ENCODE measurements around the gene IFNG. TPM values are rescaled to one million over a fixed set of nuclear protein-coding genes. Genes with fewer than 3 reads are reported as not detected.

The IFNG gene
- total and polyA plus RNA-seq, 8 donors, result not detected

- TF ChIP-seq POLR2A (IDR thresholded peaks at IDR 0.05), result no peak
- no peak for TF ChIP-seq POLR2AphosphoS5 (IDR thresholded peaks at IDR 0.05)
- TF ChIP-seq EP300 (IDR thresholded peaks at IDR 0.05), result no peak
- no peak for TF ChIP-seq CTCF (IDR thresholded peaks at IDR 0.05)
- Histone ChIP-seq H3K36me3 (no peaks in the 10 kb centered on the region), H3K27ac (no peak overlapping the region), H3K27me3 (no peaks in the 10 kb centered on the region), H3K4me3 (no peak overlapping the region), H3K4me1 (no peaks in the 10 kb centered on the region), H3K9me3 (no peaks in the 10 kb centered on the region)
- 53 to 69% (median 58%) methylated on average over 1 of the region's 1 CpG for WGBS, 5 donors
- intact Hi-C loops (cut with DNase I; ENCODE audit: low total_unique reads), result no loop called here
- DNase-seq, result no peak
Measured at GRCh38 chr12:68156636-68157035, 2.9 kb downstream of the IFNG start.

GRCh38 chr12:68154779-68155178 is 4.8 kb downstream of the IFNG start:
- Histone ChIP-seq H3K27ac (no peak overlapping the region), H3K4me1 (no peaks in the 10 kb centered on the region), H3K36me3 (no peaks in the 10 kb centered on the region), H3K4me3 (no peak overlapping the region), H3K27me3 (no peaks in the 10 kb centered on the region), H3K9me3 (no peaks in the 10 kb centered on the region)
- intact Hi-C loops (cut with DNase I; ENCODE audit: low total_unique reads), result no loop called here
- no peak for DNase-seq
- WGBS, 5 donors, result 40 to 62% (median 47%) methylated on average over 1 of the region's 1 CpG
- TF ChIP-seq POLR2AphosphoS5 (IDR thresholded peaks at IDR 0.05) (no peak), EP300 (IDR thresholded peaks at IDR 0.05) (no peak)

GRCh38 chr12:68148261-68148951 is 11.1 kb downstream of the IFNG start:
- Histone ChIP-seq H3K27me3 (no peaks in the 10 kb centered on the region), H3K27ac (no peak overlapping the region), H3K4me1 (no peaks in the 10 kb centered on the region), H3K9me3 (no peaks in the 10 kb centered on the region), H3K4me3 (no peak overlapping the region), H3K36me3 (no peaks in the 10 kb centered on the region)
- intact Hi-C loops (cut with DNase I; ENCODE audit: low total_unique reads), result no loop called here
- 76 to 79% (median 78%) methylated on average over 7 of the region's 7 CpGs for WGBS, 5 donors
- TF ChIP-seq POLR2AphosphoS5 (IDR thresholded peaks at IDR 0.05) (no peak), CTCF (IDR thresholded peaks at IDR 0.05) (no peak), POLR2A (IDR thresholded peaks at IDR 0.05) (no peak), EP300 (IDR thresholded peaks at IDR 0.05) (no peak)
- DNase-seq, result no peak

- intact Hi-C loops (cut with DNase I; ENCODE audit: low total_unique reads), result no loop called here
- no peaks in the 10 kb centered on the region for H3K27me3 ChIP-seq
- TF ChIP-seq POLR2AphosphoS5 (IDR thresholded peaks at IDR 0.05) (no peak), CTCF (IDR thresholded peaks at IDR 0.05) (no peak), EP300 (IDR thresholded peaks at IDR 0.05) (no peak), POLR2A (IDR thresholded peaks at IDR 0.05) (no peak)
- no peak for DNase-seq
- no peaks in the 10 kb centered on the region for H3K9me3 ChIP-seq
- H3K4me1 ChIP-seq, result no peaks in the 10 kb centered on the region
- H3K36me3 ChIP-seq, result no peaks in the 10 kb centered on the region
- H3K4me3 ChIP-seq, result no peak overlapping the region
- no peak overlapping the region for H3K27ac ChIP-seq
Measured at GRCh38 chr12:68140556-68140955, 19.0 kb downstream of the IFNG start.

GRCh38 chr12:68139941-68140340 is 19.6 kb downstream of the IFNG start:
- Histone ChIP-seq H3K4me3 (no peak overlapping the region), H3K36me3 (no peaks in the 10 kb centered on the region), H3K9me3 (no peaks in the 10 kb centered on the region), H3K4me1 (no peaks in the 10 kb centered on the region), H3K27me3 (no peaks in the 10 kb centered on the region), H3K27ac (no peak overlapping the region)
- 66 to 78% (median 71%) methylated on average over 1 of the region's 1 CpG for WGBS, 5 donors
- DNase-seq, result no peak
- TF ChIP-seq EP300 (IDR thresholded peaks at IDR 0.05) (no peak), POLR2AphosphoS5 (IDR thresholded peaks at IDR 0.05) (no peak), POLR2A (IDR thresholded peaks at IDR 0.05) (no peak), CTCF (IDR thresholded peaks at IDR 0.05) (no peak)
- intact Hi-C loops (cut with DNase I; ENCODE audit: low total_unique reads), result no loop called here
